GM12873 (cell line): ENCODE data around the gene DCUN1D3.
A peak's percentile ranks its signal among the peaks of the same experiment; 100 is the strongest.

ENCODE experiments used
- TF ChIP-seq, protein P1 (sequence below): IDR thresholded peaks from 2 replicates; pipeline ENCODE4 v1.5.1; 2012; ENCODE audit warnings: low read depth, mild to moderate bottlenecking, moderate library complexity, low read length, control low read depth; ENCODE audit not compliant: insufficient read depth; ENCODE audit errors: missing control alignments

The DCUN1D3 gene

DNA sequence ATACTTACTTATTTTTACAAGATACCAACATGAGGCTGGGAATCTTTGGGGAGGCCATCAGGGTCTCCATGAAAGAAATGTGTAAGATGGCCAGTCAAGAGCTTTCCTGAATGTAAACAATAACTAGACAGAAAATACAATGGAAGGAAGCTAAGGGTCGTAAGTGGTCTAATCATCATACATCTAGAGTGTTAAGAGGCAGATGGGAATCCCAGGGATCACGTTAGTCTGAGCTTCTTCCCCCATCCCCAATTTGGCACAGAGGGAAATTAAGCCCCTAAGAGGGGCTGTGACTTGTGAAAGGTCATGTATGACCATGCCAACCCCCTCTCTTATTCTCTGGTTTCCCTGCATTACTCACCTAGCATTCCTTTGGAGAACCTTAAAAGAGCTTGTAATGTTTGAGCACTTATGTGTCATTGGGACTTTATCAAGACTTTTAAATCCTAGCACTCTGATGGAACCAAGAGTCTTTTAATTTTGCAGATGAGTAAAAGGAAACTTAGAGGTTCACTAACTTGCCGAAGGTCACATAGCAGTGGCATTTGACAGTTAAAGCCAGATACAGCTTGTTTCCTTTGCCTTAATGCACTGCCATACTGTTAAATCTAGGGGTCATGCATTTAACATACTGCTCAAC, 46.1 kb downstream of the DCUN1D3 start:
- TF ChIP-seq, protein P1, sequence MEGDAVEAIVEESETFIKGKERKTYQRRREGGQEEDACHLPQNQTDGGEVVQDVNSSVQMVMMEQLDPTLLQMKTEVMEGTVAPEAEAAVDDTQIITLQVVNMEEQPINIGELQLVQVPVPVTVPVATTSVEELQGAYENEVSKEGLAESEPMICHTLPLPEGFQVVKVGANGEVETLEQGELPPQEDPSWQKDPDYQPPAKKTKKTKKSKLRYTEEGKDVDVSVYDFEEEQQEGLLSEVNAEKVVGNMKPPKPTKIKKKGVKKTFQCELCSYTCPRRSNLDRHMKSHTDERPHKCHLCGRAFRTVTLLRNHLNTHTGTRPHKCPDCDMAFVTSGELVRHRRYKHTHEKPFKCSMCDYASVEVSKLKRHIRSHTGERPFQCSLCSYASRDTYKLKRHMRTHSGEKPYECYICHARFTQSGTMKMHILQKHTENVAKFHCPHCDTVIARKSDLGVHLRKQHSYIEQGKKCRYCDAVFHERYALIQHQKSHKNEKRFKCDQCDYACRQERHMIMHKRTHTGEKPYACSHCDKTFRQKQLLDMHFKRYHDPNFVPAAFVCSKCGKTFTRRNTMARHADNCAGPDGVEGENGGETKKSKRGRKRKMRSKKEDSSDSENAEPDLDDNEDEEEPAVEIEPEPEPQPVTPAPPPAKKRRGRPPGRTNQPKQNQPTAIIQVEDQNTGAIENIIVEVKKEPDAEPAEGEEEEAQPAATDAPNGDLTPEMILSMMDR: no peak

GRCh38 chr16:20853143-20853542, 47.0 kb downstream of the DCUN1D3 start:
- TF ChIP-seq, protein P1: no peak

GRCh38 chr16:20851601-20852000, 48.6 kb downstream of the DCUN1D3 start:
- TF ChIP-seq, protein P1: no peak

DNA sequence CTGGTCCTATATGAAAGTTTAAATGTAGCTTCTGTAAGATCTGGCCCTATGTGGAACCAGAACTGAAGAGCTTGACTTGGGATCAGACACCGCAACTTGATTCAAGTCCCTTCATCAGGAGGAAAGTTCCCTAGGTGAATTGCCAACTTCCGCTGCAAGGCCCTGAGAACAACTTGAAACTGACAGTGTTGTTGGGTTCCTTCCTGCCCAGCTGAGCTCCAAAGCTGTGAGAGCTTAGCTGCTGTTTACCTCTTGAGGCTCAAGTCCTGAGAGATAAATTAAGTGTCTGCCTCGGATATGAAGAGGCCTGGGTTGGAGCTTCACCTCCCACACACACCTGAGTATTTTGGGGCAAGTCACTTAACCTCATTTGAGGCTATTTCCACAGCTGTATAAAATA, 49.2 kb downstream of the DCUN1D3 start:
- TF ChIP-seq, protein P1: no peak

DNA sequence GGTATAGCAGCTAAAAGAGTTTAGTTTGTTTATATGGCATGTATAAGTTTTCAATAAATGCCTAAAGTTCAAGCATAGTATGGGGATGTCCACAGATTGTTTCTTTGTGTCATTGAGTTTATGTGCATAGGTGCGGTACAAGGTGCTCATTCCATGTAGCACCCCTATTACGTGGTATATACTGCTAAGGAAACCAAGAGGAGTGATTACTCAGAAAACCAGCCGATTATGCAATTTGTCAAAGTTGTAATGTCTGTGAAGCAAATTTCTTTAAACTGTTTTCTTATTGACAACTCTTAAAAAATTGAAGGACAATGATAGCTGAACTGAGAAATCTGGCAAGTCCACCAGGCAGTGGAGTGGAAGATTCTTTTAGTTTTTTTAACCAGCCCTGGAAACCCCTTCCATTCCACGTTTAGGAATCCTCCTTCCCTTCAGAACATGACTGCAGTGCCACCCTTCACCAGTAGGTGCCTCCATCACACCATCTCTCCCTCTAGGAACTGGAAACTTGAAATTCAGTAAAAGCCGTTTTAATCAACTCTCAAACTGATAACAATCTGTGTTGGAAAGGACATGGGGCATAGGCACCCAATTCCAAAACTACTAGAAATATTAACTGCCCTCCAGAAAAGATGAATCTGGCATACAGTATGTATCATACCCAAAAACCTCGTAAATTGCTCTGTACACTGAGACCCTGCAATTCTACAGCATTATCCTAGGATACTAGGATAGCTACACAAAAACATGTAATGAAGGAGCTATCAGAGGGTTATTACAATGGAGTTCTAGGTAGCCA, 50.4 kb downstream of the DCUN1D3 start:
- TF ChIP-seq, protein P1: peak; percentile 98

- TF ChIP-seq, protein P1: no peak
Observed at GRCh38 chr16:20847550-20847949, 52.6 kb downstream of the DCUN1D3 start.

- TF ChIP-seq, protein P1: no peak
Observed at GRCh38 chr16:20846551-20846950, 53.6 kb downstream of the DCUN1D3 start.
